Measurements from ENCODE around the gene BCS1L.

DNA sequence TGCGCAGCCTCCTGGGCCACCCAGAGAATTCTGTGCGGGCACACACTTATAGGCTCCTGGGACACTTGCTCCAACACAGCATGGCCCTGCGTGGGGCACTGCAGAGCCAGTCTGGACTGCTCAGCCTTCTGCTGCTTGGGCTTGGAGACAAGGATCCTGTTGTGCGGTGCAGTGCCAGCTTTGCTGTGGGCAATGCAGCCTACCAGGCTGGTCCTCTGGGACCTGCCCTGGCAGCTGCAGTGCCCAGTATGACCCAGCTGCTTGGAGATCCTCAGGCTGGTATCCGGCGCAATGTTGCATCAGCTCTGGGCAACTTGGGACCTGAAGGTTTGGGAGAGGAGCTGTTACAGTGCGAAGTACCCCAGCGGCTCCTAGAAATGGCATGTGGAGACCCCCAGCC is 39.4 kb downstream of the BCS1L start:
- TF ChIP-seq POLR2AphosphoS5 (IDR thresholded peaks at IDR 0.05) (no peak), CTCF (IDR thresholded peaks at IDR 0.05) (no peak)

All from sigmoid colon (tissue), 4 donors.